ENCODE results near the gene SNCB. TPM values are rescaled to one million over a fixed set of nuclear protein-coding genes. Genes with fewer than 3 reads are reported as not detected.

Gene SNCB
- total RNA-seq, 2 donors from 2014 or later, result not detected

DNA sequence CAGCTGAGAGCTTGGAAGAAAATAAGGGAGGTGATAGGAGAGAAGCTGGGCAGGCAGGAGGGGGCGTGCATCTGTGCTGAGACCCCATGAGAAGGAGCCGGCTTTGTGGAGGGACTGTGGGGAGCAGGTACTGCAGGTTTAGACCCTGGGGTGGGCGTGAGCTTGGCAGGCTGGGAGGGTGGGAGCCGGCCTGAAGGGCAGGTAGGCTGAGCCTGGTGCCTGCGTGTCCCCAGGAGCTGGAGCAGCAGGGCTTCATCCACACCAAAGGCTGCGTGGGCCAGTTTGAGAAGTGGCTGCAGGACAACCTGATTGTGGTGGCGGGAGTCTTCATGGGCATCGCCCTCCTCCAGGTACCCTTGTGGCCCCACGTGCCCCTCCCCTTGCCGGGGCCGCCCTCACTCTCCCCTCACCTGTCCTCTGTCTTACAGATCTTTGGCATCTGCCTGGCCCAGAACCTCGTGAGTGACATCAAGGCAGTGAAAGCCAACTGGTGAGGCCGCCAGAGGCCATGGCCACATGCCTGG is 26.2 kb upstream of the SNCB start:
- H3K27ac Mint-ChIP-seq, result no peak overlapping the region
- no peak overlapping the region for H3K4me3 Mint-ChIP-seq
- H3K9me3 Mint-ChIP-seq, result no peaks in the 10 kb centered on the region
- peaks cover 8% of the 10 kb centered on the region for H3K36me3 Mint-ChIP-seq
- peaks cover 49 to 51% of the 10 kb centered on the region in 2 donors for H3K4me1 Mint-ChIP-seq (ENCODE audit: low read depth in 2 of 2)
- ATAC-seq (no peak), DNase-seq (ENCODE audit: low spot score) (no peak)
- peaks cover 0 to 2% of the 10 kb centered on the region in 2 donors for H3K27me3 Mint-ChIP-seq

DNA sequence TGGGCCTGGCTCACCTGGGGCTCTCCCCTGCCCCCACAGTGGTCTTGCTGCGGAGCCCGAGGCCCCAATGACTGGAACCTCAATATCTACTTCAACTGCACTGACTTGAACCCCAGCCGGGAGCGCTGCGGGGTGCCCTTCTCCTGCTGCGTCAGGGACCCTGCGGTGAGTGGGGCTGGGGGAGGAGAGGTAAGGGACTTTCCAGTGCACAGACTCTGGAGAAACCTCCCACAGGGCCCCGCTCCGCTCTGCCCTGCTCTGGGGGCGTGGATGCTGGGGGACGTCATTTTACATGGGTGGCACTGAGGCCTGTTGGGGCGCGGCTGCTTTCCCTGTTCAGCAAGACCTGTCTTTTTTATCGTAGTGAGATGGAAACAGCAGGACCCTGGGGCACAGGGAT is 24.5 kb upstream of the SNCB start:
- no peak overlapping the region for H3K4me3 Mint-ChIP-seq
- no peak overlapping the region for H3K27ac Mint-ChIP-seq
- H3K4me1 Mint-ChIP-seq (ENCODE audit: low read depth in 2 of 2), result peaks cover 54 to 61% of the 10 kb centered on the region in 2 donors
- peaks cover 8% of the 10 kb centered on the region for H3K36me3 Mint-ChIP-seq
- H3K27me3 Mint-ChIP-seq, result peaks cover 0 to 1% of the 10 kb centered on the region in 2 donors
- ATAC-seq (no peak), DNase-seq (ENCODE audit: low spot score) (no peak)
- H3K9me3 Mint-ChIP-seq, result no peaks in the 10 kb centered on the region

DNA sequence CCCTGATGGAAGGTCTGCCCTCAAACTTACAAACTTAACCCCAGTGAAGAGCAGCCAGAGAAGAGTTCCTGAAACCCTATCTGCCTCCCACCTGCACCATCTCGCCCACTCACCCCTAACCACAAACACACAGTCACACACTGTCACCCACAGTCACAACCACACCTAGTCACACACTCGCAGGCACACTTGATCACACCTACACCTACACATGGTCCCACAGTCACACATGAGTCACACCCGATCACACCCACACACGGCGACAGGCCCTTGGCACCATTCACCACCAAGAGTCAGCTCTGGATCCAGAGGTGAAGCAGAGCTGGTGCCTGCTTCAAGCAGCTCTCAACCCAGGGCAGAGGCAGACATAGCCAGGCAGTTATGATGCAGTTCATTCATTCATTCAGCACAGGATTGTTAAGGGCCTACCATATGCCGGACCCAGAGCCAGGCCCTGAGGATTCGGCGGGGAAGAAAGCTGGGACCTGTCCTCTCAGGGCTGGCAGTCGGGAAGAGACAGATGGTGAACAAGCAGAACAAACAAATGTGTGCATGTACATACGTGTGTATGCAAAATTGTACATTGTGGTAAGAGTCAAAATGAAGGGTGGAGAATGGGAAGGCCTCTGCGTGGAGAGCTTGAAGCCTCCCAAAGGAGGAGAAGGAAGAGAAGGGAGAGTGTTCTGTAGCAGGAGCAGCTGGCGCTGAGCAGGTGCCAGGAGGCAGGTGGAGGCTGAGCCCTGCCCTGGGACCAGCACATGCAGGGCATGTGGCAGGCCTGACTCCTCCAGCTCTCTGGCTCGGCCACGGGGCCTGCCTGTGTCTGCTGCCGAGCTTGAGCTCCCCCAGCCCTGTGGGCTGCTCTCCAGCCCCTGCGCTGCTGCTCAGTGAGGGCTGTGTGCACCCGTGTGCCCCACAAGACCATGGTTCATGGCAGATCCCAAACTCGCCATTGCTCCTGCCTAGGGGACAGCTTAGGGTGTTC is 23.4 kb upstream of the SNCB start:
- H3K4me1 Mint-ChIP-seq (ENCODE audit: low read depth in 2 of 2), result peaks cover 50 to 60% of the 10 kb centered on the region in 2 donors
- H3K4me3 Mint-ChIP-seq, result peak overlapping the region; percentile 52
- peak; percentile 91 to 92 for ATAC-seq
- peak overlapping the region; percentile 17 to 49 for H3K27ac Mint-ChIP-seq
- peaks cover 8% of the 10 kb centered on the region for H3K36me3 Mint-ChIP-seq
- H3K9me3 Mint-ChIP-seq, result no peaks in the 10 kb centered on the region
- no peaks in the 10 kb centered on the region for H3K27me3 Mint-ChIP-seq
- peak; percentile 91 for DNase-seq (ENCODE audit: low spot score)

DNA sequence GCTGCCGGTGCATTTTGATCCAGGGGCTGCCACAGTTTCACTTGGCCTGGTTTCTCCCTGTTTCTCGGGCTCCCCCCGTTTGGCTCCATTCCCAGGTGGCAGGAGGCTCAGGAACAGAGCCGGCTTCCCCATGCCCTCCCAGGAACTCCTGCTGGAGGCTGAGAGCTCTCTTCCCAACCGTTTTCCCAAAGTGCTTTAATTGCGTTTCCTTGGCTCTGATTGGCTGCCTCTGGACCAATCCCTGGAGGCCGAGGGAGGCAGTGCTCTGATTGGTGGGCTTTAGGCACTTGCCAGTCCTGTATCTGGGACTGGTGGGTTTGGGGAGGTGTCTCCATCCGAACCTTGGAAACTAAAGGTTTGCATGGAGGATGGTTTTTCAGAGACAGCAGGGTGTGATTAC is 21.8 kb upstream of the SNCB start:
- Mint-ChIP-seq H3K27ac (peak overlapping the region in 1 of 2 donors; percentile 58), H3K27me3 (no peaks in the 10 kb centered on the region), H3K4me1 (ENCODE audit: low read depth in 2 of 2) (peaks cover 48 to 56% of the 10 kb centered on the region in 2 donors), H3K4me3 (no peak overlapping the region), H3K36me3 (peaks cover 8% of the 10 kb centered on the region), H3K9me3 (no peaks in the 10 kb centered on the region)
- ATAC-seq (no peak), DNase-seq (ENCODE audit: low spot score) (no peak)

DNA sequence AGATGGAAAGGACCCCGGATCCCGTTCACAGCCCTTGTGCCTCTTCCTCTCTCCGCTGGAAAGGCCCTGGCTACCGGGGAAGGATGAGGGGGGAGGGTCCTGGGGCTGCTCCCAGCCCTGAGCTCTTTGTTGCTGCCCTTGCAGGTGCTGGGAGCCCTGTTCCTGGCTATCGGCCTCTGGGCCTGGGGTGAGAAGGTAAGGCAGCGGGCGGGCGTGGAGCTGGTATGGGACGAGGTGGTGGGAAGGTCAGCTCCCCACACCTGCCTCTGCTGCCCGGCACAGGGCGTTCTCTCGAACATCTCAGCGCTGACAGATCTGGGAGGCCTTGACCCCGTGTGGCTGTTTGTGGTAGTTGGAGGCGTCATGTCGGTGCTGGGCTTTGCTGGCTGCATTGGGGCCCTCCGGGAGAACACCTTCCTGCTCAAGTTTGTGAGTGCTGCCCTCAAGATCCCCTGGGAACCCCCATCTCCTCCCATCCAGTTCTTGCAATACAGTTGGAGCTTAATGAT is 21.2 kb upstream of the SNCB start:
- H3K9me3 Mint-ChIP-seq, result no peaks in the 10 kb centered on the region
- H3K4me1 Mint-ChIP-seq (ENCODE audit: low read depth in 2 of 2), result peaks cover 48 to 61% of the 10 kb centered on the region in 2 donors
- DNase-seq (ENCODE audit: low spot score) (no peak), ATAC-seq (no peak)
- H3K27ac Mint-ChIP-seq, result peak overlapping the region in 1 of 2 donors; percentile 58
- no peak overlapping the region for H3K4me3 Mint-ChIP-seq
- H3K27me3 Mint-ChIP-seq, result no peaks in the 10 kb centered on the region
- peaks cover 8% of the 10 kb centered on the region for H3K36me3 Mint-ChIP-seq

DNA sequence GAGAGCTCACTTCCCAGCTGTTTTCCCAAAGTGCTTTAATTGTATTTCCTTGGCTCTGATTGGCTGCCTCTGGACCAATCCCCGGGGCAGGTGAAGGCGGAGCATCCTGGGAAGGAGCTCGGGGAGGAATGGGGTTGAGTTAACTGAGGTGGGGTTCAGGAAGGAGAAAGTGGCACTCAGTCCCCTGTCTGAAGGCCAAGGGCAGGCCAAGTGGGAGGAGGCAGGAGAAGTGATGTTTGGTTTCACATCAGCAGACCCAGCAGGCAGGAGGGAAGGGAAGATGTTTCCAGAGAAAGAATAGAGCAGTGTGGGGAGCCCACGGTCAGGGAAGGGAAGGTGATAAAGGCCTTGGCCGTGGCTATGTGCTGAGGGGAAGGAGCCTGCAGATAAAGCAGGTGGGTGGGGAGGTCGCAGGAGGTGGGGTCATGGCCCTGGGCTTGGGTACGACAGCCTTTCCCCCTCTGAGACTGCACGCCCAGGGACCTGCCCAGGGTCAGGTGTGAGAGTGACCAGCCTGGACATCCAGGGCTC is 20.1 kb upstream of the SNCB start:
- peak overlapping the region; percentile 49 to 54 for H3K27ac Mint-ChIP-seq
- no peaks in the 10 kb centered on the region for H3K27me3 Mint-ChIP-seq
- peak overlapping the region; percentile 48 for H3K4me3 Mint-ChIP-seq
- no peaks in the 10 kb centered on the region for H3K9me3 Mint-ChIP-seq
- H3K4me1 Mint-ChIP-seq (ENCODE audit: low read depth in 2 of 2), result peaks cover 54 to 63% of the 10 kb centered on the region in 2 donors
- DNase-seq (ENCODE audit: low spot score) (no peak), ATAC-seq (no peak)
- H3K36me3 Mint-ChIP-seq, result peaks cover 8% of the 10 kb centered on the region

DNA sequence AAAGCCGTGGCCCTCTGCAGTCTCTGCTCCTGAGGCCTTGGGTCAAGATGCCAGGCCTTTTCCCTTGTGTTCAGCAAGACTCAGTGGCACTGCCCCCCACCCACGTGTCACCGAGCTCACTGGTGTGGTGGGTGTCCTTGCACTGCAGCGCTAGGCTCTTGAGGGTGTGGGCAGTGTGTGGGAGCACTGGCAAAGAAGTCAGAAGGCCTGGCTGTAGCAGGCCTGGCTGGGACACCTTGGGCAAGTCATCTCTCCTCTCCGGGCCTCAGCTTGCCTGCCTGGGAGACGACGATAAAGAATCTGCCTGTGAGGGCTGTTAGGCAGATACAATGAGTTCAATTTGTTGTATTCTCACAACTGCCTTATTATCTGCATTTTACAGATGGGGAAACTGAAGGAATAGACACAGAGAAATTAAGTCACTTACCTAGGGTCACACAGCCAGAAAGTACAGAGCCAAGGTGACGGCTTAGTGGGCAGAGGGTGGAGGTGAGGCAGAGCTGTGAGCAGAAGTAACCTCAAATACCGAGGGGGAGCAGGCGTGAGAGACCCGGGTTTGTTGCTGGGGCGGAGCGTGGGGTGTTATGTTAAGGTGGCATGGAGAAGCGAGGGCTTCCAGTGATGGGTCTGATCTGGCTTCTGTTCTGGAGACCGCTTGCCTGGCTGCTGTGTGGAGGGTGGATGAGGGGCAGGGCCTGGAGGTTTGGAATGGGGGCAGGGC is 18.3 kb upstream of the SNCB start:
- Mint-ChIP-seq H3K9me3 (no peaks in the 10 kb centered on the region), H3K4me1 (ENCODE audit: low read depth in 2 of 2) (peaks cover 50 to 58% of the 10 kb centered on the region in 2 donors), H3K4me3 (peak overlapping the region; percentile 90), H3K27ac (peak overlapping the region; percentile 75 to 91), H3K27me3 (no peaks in the 10 kb centered on the region), H3K36me3 (peaks cover 6% of the 10 kb centered on the region)
- no peak for ATAC-seq
- no peak for DNase-seq (ENCODE audit: low spot score)

DNA sequence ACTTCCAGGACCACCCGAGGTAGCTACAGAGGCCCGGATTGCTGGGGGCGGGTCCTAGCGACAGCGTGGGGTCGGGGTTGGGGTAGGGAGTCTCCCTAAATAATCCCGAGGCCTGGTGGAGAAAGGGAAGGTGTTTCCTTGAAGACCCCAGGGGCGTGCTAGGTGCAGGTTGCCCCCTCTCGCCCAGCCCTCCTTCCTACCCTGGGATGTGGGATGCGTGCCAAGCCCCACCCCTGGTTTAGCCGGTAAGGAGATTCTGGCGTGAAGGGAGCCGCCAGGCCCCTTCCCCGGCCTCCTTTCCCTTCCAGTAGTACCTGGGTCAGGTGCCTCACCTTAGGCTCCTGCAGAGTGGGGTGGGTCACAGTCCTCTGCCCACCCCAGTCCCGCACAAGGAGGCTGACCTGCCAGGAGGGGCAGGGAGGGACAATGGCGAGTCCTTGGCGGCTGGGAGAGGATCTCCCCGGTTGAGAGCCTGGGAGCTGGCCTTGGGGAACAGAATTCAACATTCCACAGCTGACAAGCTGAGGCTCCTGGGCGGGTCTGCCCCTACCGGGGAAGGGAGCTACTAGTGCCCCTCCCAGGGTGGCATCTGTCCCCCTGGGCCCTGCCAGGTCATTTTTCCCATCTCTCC is 17.6 kb upstream of the SNCB start:
- DNase-seq (ENCODE audit: low spot score) (no peak), ATAC-seq (no peak)
- Mint-ChIP-seq H3K4me3 (peak overlapping the region; percentile 90), H3K27me3 (no peaks in the 10 kb centered on the region), H3K9me3 (no peaks in the 10 kb centered on the region), H3K27ac (peak overlapping the region; percentile 75 to 91), H3K4me1 (ENCODE audit: low read depth in 2 of 2) (peaks cover 43 to 52% of the 10 kb centered on the region in 2 donors), H3K36me3 (no peaks in the 10 kb centered on the region)

DNA sequence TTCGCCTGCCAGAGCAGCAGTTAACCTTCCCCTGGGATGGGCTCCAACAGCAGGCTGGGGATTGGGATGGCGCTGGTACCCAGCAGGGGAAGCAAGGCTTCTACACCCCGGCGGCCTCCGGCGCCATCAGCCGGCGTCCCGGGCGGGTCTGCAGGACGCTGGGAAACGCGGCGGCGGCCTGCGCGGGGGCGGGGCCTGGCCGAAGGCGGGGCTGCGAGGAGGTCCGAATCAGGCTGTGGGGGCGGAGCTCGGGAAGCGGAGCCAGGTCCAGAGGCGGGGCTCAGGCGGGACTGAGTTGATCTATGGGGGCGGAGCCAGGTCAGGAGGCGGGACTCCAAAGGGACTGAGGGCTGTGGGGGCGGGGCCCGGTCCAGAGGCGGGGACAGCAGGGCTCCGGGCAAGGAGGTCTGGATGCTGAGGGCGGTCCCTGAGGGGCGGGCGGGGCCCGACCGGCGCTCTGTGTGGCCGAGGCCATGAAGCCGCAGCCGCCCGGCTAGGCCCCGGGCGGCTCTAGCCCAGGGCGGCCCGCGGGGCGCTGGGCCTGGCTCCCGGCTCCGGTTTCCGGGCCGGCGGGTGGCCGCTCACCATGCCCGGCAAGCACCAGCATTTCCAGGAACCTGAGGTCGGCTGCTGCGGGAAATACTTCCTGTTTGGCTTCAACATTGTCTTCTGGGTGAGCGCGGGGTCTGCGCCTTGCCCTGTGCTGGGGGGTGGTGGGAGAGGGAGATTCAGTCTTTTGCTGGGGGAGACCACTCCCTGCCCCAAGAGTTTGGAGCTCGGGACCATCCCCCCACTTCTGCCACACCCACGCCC is 16.9 kb upstream of the SNCB start, which contains the start of gene TSPAN17:
Gene TSPAN17 (plus strand): TSS at position 455 of the 813 bp plus-strand sequence. CDS start 132 bp downstream, at position 587.
- no peaks in the 10 kb centered on the region for H3K27me3 Mint-ChIP-seq
- peaks cover 39 to 47% of the 10 kb centered on the region in 2 donors for H3K4me1 Mint-ChIP-seq (ENCODE audit: low read depth in 2 of 2)
- no peaks in the 10 kb centered on the region for H3K9me3 Mint-ChIP-seq

DNA sequence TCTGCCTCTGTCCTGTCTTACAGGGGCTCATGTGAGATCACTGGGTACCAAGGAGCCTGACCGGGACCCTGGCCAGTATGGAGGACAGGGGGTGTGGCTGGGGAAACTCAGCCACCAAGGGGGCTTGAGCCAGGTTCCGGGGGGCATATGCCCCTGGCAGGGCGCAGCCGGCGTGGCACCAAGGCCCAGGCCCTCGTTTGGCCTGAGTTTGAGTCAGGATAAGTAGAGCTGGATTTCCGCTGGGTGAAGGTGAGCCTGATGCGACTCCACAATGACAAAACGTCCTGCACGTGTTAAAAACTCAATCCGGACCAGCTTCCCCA is 16.3 kb upstream of the SNCB start:
- Mint-ChIP-seq H3K9me3 (no peaks in the 10 kb centered on the region), H3K4me1 (ENCODE audit: low read depth in 2 of 2) (peaks cover 34 to 41% of the 10 kb centered on the region in 2 donors), H3K4me3 (peak overlapping the region; percentile 90), H3K27me3 (no peaks in the 10 kb centered on the region), H3K27ac (peak overlapping the region; percentile 75 to 91), H3K36me3 (no peaks in the 10 kb centered on the region)
- peak in 1 of 2 donors; percentile 1 for ATAC-seq
- no peak for DNase-seq (ENCODE audit: low spot score)

More for the DNA sequence above, 16.9 kb upstream of the SNCB start, which contains the start of gene TSPAN17:
- Mint-ChIP-seq H3K27ac (peak within 1 kb of the TSS; percentile 75 to 91), H3K4me3 (peak within 1 kb of the TSS; percentile 90), H3K36me3 (no peaks in the 10 kb centered on the region)
- DNase-seq (ENCODE audit: low spot score), result peak; percentile 100
- ATAC-seq, result peak; percentile 96 to 98

DNA sequence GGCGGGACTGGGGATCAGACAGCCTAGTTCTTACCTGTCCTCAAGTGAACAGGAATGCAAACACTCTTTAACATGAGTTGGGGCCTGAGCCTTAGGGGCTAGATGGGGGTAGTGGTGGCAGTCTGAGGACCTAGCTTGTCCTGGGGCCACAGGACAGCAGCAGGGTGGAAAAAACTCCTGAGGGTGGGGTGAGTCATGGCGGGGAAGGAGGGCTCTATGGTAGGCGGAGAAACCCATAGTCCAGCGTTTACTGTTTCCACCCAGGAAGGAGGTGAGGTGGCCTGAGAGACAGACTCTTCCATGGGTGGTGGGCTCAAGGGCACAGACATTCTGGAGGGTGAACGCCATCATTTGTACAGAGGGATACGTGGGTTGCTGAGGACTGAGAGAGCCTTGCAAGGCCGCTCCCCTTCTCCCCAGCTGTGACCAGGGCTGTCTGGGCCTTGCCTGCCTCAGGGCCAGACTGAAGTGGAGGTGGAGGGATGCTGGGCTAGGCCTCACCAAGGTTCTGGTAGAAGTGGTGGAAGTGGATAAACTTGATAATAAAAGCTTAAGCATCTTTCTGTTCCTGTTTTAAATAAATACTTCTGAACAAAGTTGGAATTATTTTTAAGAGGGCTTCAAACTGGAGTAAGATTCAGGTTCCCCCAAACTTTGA is 15.8 kb upstream of the SNCB start:
- Mint-ChIP-seq H3K36me3 (no peaks in the 10 kb centered on the region), H3K4me3 (peak overlapping the region; percentile 90), H3K27ac (peak overlapping the region; percentile 75 to 91), H3K9me3 (no peaks in the 10 kb centered on the region), H3K27me3 (no peaks in the 10 kb centered on the region), H3K4me1 (ENCODE audit: low read depth in 2 of 2) (peaks cover 31 to 38% of the 10 kb centered on the region in 2 donors)
- DNase-seq (ENCODE audit: low spot score) (no peak), ATAC-seq (no peak)
